Sigmoid colon (tissue), 4 donors: ENCODE results near the gene TMEM170B.

ENCODE experiments used
- EP300 ChIP-seq, 4 donors: sonication (generic); formaldehyde crosslinking; IDR thresholded peaks; one replicate each; pipeline ENCODE4 v1.6.1; 2017; ENCODE audit warnings: antibody characterized with exemption in 4 of 4
- POLR2A ChIP-seq, 2 donors: fragments of 450-650 bp; IDR thresholded peaks; one replicate each; pipeline ENCODE4 v1.6.1; 2016; ENCODE audit warnings: antibody characterized with exemption in 2 of 2, mild to moderate bottlenecking in 2 of 2, moderate library complexity in 2 of 2
- POLR2AphosphoS5 ChIP-seq, 4 donors: sonication (generic); formaldehyde crosslinking; IDR thresholded peaks; one replicate each; pipeline ENCODE4 v1.6.1; 2017; ENCODE audit warnings: antibody characterized with exemption in 4 of 4
- TF ChIP-seq, protein P1 (sequence below), 4 experiments: fragments of 450-650 bp in 3 of 4; fragments of 200-600 bp in 1 of 4; IDR thresholded peaks; one replicate each; pipeline ENCODE4 v1.5.1; 2016 to 2019; ENCODE audit warnings: antibody characterized with exemption in 4 of 4, mild to moderate bottlenecking in 3 of 4, moderate library complexity in 2 of 4

DNA sequence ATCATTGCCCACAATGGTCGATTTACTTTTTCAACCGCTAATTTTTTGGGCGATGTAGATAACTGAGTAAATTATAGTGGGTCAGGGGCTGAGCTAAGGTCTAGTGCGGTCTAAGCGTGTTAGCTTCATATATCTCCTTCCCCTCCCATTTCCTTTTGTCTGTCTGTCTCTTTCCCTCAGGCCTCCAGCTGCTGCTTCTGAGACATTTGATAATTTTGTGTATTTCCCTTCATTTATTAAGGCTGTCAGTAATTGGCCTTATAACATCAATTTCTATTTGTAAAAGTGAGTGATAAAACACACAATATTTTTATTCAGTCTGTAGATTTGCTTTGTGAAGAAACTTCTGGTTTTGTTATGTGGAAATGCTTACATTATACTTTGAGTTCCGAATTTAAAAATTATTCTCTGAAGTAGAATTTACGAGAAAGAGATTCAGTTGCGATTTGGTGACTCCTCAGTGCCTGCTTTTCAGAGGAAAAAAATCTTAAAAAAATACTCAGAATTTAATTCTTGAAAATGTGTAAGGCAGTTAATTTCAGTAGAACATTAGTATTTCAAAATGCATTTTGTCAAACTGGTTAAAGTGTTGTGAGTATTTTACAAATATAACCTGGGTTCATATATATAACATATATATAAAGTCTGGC is 1.4 kb downstream of the TMEM170B start:
- TF ChIP-seq, protein P1, sequence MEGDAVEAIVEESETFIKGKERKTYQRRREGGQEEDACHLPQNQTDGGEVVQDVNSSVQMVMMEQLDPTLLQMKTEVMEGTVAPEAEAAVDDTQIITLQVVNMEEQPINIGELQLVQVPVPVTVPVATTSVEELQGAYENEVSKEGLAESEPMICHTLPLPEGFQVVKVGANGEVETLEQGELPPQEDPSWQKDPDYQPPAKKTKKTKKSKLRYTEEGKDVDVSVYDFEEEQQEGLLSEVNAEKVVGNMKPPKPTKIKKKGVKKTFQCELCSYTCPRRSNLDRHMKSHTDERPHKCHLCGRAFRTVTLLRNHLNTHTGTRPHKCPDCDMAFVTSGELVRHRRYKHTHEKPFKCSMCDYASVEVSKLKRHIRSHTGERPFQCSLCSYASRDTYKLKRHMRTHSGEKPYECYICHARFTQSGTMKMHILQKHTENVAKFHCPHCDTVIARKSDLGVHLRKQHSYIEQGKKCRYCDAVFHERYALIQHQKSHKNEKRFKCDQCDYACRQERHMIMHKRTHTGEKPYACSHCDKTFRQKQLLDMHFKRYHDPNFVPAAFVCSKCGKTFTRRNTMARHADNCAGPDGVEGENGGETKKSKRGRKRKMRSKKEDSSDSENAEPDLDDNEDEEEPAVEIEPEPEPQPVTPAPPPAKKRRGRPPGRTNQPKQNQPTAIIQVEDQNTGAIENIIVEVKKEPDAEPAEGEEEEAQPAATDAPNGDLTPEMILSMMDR (IDR thresholded peaks at IDR 0.05): no peak
- TF ChIP-seq POLR2A (IDR thresholded peaks at IDR 0.05) (no peak), EP300 (IDR thresholded peaks at IDR 0.05) (no peak), POLR2AphosphoS5 (IDR thresholded peaks at IDR 0.05) (no peak)
